ENCODE results near the gene RAB5IF. TPM values are rescaled to one million over a fixed set of nuclear protein-coding genes. Genes with fewer than 3 reads are reported as not detected.

RAB5IF gene
- total RNA-seq, 6 donors from 2014 or later = 57.6 to 124 (median 80.3) TPM

GRCh38 chr20:36585410-36586125, 20.0 kb upstream of the RAB5IF start:
- H3K9me3 ChIP-seq = no peaks in the 10 kb centered on the region
- ATAC-seq (ENCODE audit: low FRiP score in 2 of 2) = no peak
- TF ChIP-seq EP300 (IDR thresholded peaks at IDR 0.05) = no peak
- TF ChIP-seq POLR2AphosphoS5 (IDR thresholded peaks at IDR 0.05) = no peak
- H3K27ac ChIP-seq = no peak overlapping the region
- peaks cover 0 to 37% (median 11%) of the 10 kb centered on the region in 4 donors for H3K36me3 ChIP-seq
- no peaks in the 10 kb centered on the region for H3K27me3 ChIP-seq
- 82 to 86% methylated on average over 8 of the region's 8 CpGs for WGBS, 2 donors
- H3K4me1 ChIP-seq = no peaks in the 10 kb centered on the region
- no peak for DNase-seq
- no peak overlapping the region for H3K4me3 ChIP-seq

GRCh38 chr20:36587388-36588070, 18.1 kb upstream of the RAB5IF start:
- 88 to 95% methylated on average over 3 of the region's 3 CpGs for WGBS, 2 donors
- H3K9me3 ChIP-seq = no peaks in the 10 kb centered on the region
- H3K4me3 ChIP-seq = no peak overlapping the region

GRCh38 chr20:36591281-36591680, 14.3 kb upstream of the RAB5IF start:
- ATAC-seq (ENCODE audit: low FRiP score in 2 of 2) = no peak
- TF ChIP-seq POLR2AphosphoS5 (IDR thresholded peaks at IDR 0.05) (no peak), CTCF (IDR thresholded peaks at IDR 0.05) (no peak), EP300 (IDR thresholded peaks at IDR 0.05) (no peak), POLR2A (IDR thresholded peaks at IDR 0.05) (no peak)
- DNase-seq = no peak
- Histone ChIP-seq H3K27me3 (no peaks in the 10 kb centered on the region), H3K36me3 (peaks cover 0 to 25% (median 10%) of the 10 kb centered on the region in 4 donors), H3K9me3 (no peaks in the 10 kb centered on the region), H3K4me1 (peaks cover 0 to 27% (median 0%) of the 10 kb centered on the region in 4 donors), H3K27ac (no peak overlapping the region), H3K4me3 (no peak overlapping the region)
- 73 to 88% methylated on average over 5 of the region's 5 CpGs for WGBS, 2 donors

More at GRCh38 chr20:36587388-36588070, 18.1 kb upstream of the RAB5IF start:
- H3K27ac ChIP-seq = no peak overlapping the region
- ATAC-seq (ENCODE audit: low FRiP score in 2 of 2) (no peak), DNase-seq (no peak)
- peaks cover 0 to 11% (median 0%) of the 10 kb centered on the region in 4 donors for H3K4me1 ChIP-seq
- H3K27me3 ChIP-seq = no peaks in the 10 kb centered on the region
- peaks cover 0 to 32% (median 12%) of the 10 kb centered on the region in 4 donors for H3K36me3 ChIP-seq
- TF ChIP-seq EP300 (IDR thresholded peaks at IDR 0.05) (no peak), CTCF (IDR thresholded peaks at IDR 0.05) (no peak), POLR2A (IDR thresholded peaks at IDR 0.05) (no peak), POLR2AphosphoS5 (IDR thresholded peaks at IDR 0.05) (no peak)

GRCh38 chr20:36591854-36592641, 13.5 kb upstream of the RAB5IF start:
- peak overlapping the region in 1 of 4 donors; percentile 11 for H3K27ac ChIP-seq
- peaks cover 0 to 27% (median 0%) of the 10 kb centered on the region in 4 donors for H3K4me1 ChIP-seq
- 77 to 83% methylated on average over 9 of the region's 9 CpGs for WGBS, 2 donors
- ATAC-seq (ENCODE audit: low FRiP score in 2 of 2) (no peak), DNase-seq (no peak)
- TF ChIP-seq EP300 (IDR thresholded peaks at IDR 0.05) (no peak), CTCF (IDR thresholded peaks at IDR 0.05) (peak in 3 of 6 experiments; percentile 21 to 27 (median 24))
- no peaks in the 10 kb centered on the region for H3K27me3 ChIP-seq
- no peak overlapping the region for H3K4me3 ChIP-seq
- H3K9me3 ChIP-seq = no peaks in the 10 kb centered on the region
- H3K36me3 ChIP-seq = peaks cover 0 to 25% (median 10%) of the 10 kb centered on the region in 4 donors
